PFSK-1 (cell line): ENCODE measurements around the gene CHD5.

ENCODE experiments used
- FOXP2 ChIP-seq: optimal IDR thresholded peaks from 2 replicates; pipeline ENCODE3; 2011; ENCODE audit warnings: borderline replicate concordance, control low read depth, inconsistent platforms; ENCODE audit not compliant: insufficient read depth; ENCODE audit errors: extremely low read length, extremely low read depth
- POLR2AphosphoS5 ChIP-seq: IDR thresholded peaks from 2 replicates; pipeline ENCODE4 v1.6.1; 2012; ENCODE audit warnings: low read depth, mild to moderate bottlenecking, control low read depth, low read length, moderate library complexity
- REST ChIP-seq, 2 experiments: IDR thresholded peaks; 2 replicates each; pipeline versions ENCODE4 v1.6.1 to v1.8.0; 2011 to 2012; ENCODE audit warnings: low read depth in 2 of 2, low read length in 2 of 2, control low read depth in 1 of 2, inconsistent platforms in 1 of 2, mild to moderate bottlenecking in 1 of 2, moderate library complexity in 1 of 2; ENCODE audit not compliant: insufficient read depth in 1 of 2
- SIN3A ChIP-seq: IDR thresholded peaks from 2 replicates; pipeline ENCODE4 v1.6.1; 2012; ENCODE audit warnings: mild to moderate bottlenecking, low read length, moderate library complexity, borderline replicate concordance; ENCODE audit not compliant: insufficient read depth
- TAF1 ChIP-seq: IDR thresholded peaks from 2 replicates; pipeline ENCODE4 v1.6.1; 2012; ENCODE audit warnings: low read length, control low read depth, borderline replicate concordance; ENCODE audit not compliant: insufficient read depth

CHD5 gene

GRCh38 chr1:6103854-6104530 is 76.1 kb downstream of the CHD5 start:
- TF ChIP-seq POLR2AphosphoS5 (no peak), TAF1 (no peak)

- TF ChIP-seq FOXP2 (no peak), REST (IDR thresholded peaks at IDR 0.05; ENCODE audit: insufficient read depth in 1 of 2, low read depth in 2 of 2, low read length in 2 of 2) (no peak), SIN3A (no peak)
These were observed 76.8 kb downstream of the CHD5 start for GRCh38 chr1:6103111-6103853.

GRCh38 chr1:6102532-6102845 is 77.6 kb downstream of the CHD5 start:
- TF ChIP-seq REST (IDR thresholded peaks at IDR 0.05; ENCODE audit: insufficient read depth in 1 of 2, low read depth in 2 of 2, low read length in 2 of 2) (no peak), TAF1 (no peak), POLR2AphosphoS5 (no peak), FOXP2 (no peak), SIN3A (no peak)

GRCh38 chr1:6101826-6102531 is 78.1 kb downstream of the CHD5 start:
- TF ChIP-seq REST (IDR thresholded peaks at IDR 0.05; ENCODE audit: insufficient read depth in 1 of 2, low read depth in 2 of 2, low read length in 2 of 2) (no peak), FOXP2 (no peak), SIN3A (no peak), POLR2AphosphoS5 (no peak), TAF1 (no peak)

GRCh38 chr1:6100861-6101783 is 79.0 kb downstream of the CHD5 start:
- no peak for TF ChIP-seq SIN3A
- TF ChIP-seq POLR2AphosphoS5, result no peak
- TF ChIP-seq TAF1, result no peak
- TF ChIP-seq FOXP2, result no peak
- TF ChIP-seq REST (IDR thresholded peaks at IDR 0.05; ENCODE audit: insufficient read depth in 1 of 2, low read depth in 2 of 2, low read length in 2 of 2), result no peak
